GM18951 (cell line): ENCODE measurements around the gene TREX2.

Experiments
- POLR2A ChIP-seq: IDR thresholded peaks from 4 replicates; pipeline ENCODE4 v1.6.1; 2011; ENCODE audit warnings: mild to moderate bottlenecking; ENCODE audit not compliant: insufficient read length, insufficient read depth; ENCODE audit errors: extremely low read depth
- in situ Hi-C: fragments of 300-500 bp; cut with MboI; formaldehyde crosslinking; loops from one replicate; pipeline ENCODE4 v1.12.0; 2022; ENCODE audit warnings: low sequenced_read_pairs, mixed read lengths, inconsistent platforms; ENCODE audit not compliant: unreplicated experiment

TREX2 gene

GRCh38 chrX:153444333-153445011 is 1.4 kb downstream of the TREX2 start:
- in situ Hi-C loops = no loop called here
- no peak for TF ChIP-seq POLR2A

- in situ Hi-C loops = no loop called here
- TF ChIP-seq POLR2A = no peak
Measured at GRCh38 chrX:153443476-153444332, 2.2 kb downstream of the TREX2 start.

- no peak for TF ChIP-seq POLR2A
- in situ Hi-C loops = no loop called here
Measured at GRCh38 chrX:153442463-153442862, 3.4 kb downstream of the TREX2 start.

- in situ Hi-C loops = no loop called here
- no peak for TF ChIP-seq POLR2A
Measured at GRCh38 chrX:153441981-153442380, 3.9 kb downstream of the TREX2 start.

- TF ChIP-seq POLR2A = no peak
- in situ Hi-C loops = no loop called here
Measured at GRCh38 chrX:153441296-153441695, 4.6 kb downstream of the TREX2 start.

GRCh38 chrX:153440556-153441135 is 5.2 kb downstream of the TREX2 start:
- in situ Hi-C loops = no loop called here
- TF ChIP-seq POLR2A = no peak

DNA sequence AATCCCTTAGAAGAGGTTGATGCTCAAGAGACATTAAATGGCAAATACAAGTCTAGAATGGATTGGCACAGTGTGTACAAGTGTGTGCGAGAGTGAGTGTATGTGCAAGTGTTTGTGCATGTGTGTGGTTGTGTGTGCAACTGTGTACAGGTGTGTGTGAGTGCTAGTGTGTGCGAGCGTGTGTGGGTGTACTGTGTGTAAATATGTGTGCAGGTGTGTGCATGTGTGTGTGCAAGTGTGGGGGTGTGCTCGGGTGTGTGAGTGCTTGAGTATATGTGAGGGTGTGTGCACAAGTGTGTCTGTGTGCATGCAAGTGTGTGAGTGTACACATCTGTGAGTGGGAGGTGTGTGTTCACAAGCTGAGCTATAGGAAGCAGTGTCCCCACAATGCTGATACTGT is 5.9 kb downstream of the TREX2 start:
- TF ChIP-seq POLR2A = no peak
- in situ Hi-C loops = no loop called here

DNA sequence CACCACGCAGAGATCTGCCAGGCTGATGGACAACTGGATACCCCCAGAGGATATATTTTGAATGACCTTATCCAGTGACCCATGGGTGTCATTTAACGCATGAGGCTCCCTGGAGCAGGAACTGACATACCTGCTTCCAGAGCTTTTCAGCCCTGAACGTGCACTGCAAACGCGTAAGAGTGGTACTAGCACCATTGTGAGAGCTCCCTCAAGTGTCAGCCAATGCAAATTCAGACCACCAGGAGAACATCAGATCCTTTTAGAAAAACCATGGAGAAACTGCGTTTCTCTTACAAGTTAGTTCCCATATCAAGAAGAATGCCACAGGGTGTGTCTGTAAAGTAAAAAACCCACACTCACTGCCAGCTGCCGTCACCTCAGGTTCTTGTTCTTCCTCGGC is 7.3 kb downstream of the TREX2 start:
- TF ChIP-seq POLR2A = no peak
- in situ Hi-C loops = no loop called here

- TF ChIP-seq POLR2A = no peak
- in situ Hi-C loops = no loop called here
Measured at GRCh38 chrX:153435845-153436244, 10.0 kb downstream of the TREX2 start.

- TF ChIP-seq POLR2A = no peak
- in situ Hi-C loops = no loop called here
Measured at GRCh38 chrX:153434801-153435200, 11.1 kb downstream of the TREX2 start.

DNA sequence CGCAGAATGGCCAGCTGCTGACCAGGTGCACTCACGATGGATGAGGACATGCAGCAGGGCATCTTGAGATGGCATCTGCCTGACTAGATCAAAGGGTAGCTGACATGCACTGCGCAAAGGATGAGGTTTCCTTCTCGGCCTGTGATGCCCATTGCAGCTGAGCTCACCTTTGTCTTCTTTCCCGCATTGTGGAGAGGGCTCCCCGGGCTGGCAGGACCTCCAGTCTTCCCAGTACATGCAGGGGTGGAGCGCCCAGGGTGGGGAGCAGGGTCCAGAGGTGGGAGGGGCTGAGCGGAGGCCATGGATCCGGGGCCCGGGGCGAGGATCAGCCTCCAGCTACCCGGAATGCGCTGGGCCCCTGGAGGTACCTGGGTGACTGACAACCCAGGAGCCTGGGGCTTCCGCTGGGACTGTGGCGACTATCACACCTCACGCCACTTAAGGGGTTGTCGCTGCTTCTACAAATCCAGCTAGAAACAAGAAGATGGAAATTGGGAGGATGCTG is 12.0 kb downstream of the TREX2 start:
- in situ Hi-C loops = no loop called here
- no peak for TF ChIP-seq POLR2A

DNA sequence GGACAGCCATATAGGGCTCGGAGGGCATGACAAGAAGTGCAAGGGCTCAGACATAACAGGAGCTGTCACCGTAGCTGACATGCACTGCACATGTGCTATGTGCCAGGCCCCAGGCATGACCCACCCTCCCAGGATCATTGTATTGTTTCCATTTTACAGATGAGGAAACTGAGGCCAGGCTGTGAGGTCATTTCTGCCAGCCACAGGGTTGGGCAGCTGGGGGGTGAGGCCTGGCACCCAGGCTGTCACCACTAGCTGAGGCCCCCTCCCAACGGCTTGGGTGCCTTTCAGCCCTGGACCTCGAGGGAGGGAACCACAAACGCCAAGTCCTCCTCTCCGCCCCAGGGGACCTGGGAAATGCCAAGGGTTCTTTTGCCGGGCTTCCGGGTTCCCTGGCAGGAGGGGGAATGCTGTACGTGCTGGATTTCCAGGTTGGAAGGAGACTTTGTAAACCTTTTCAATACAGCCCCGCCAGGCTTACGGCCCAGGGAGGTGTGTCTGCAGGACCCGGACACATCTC is 12.6 kb downstream of the TREX2 start:
- in situ Hi-C loops = no loop called here
- TF ChIP-seq POLR2A = no peak

- in situ Hi-C loops = no loop called here
- TF ChIP-seq POLR2A = no peak
Measured at GRCh38 chrX:153430796-153431195, 15.1 kb downstream of the TREX2 start.
